COR-L47 (cell line): ENCODE measurements around the gene LRBA.

Source experiments
- DNase-seq: peaks from one replicate; lab custom pipeline; 2025; lab: John Stamatoyannopoulos, UW

The LRBA gene

DNA sequence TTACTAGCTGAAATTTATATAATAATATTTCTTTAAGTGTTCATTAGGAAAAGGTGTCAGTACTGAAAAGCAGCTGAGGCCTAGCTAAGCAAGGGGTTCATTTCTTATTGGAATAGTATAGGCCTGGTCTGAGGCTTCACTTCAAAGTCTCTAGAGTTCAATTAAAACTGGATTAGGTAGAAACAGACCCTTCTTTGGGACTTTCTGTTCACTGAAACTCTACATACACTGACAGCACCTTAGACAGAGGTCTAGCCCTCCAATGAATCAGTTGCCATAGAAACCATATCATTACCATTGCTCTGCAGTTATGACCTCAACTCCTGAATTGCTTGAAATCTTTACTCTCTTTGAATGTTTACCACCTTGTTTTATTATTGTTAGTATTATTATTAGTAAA, 519.5 kb downstream of the LRBA start:
- DNase-seq = no peak

DNA sequence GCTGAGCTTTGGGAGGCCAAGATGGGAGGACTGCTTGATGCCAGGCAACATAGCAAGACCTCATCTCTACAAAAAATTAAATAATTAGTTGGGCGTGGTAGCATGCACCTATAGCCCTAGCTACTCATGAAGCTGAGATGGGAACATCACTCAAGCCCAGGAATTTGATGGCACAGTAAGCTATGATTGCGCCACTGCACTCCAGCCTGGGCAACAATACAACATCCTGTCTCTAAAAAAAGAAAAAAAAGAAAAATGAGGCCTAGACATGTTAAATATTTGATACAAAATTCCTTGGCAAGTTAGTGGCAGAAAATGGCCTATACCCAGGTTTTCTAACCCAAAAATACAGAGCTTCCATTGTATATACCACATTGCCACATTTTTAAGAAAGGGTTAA, 521.2 kb downstream of the LRBA start:
- no peak for DNase-seq

- no peak for DNase-seq
These were observed 523.7 kb downstream of the LRBA start for GRCh38 chr4:150491132-150492049.

GRCh38 chr4:150482581-150482980, 532.5 kb downstream of the LRBA start:
- no peak for DNase-seq

GRCh38 chr4:150479657-150480056, 535.4 kb downstream of the LRBA start:
- no peak for DNase-seq

GRCh38 chr4:150477869-150478268, 537.2 kb downstream of the LRBA start:
- DNase-seq = no peak

DNA sequence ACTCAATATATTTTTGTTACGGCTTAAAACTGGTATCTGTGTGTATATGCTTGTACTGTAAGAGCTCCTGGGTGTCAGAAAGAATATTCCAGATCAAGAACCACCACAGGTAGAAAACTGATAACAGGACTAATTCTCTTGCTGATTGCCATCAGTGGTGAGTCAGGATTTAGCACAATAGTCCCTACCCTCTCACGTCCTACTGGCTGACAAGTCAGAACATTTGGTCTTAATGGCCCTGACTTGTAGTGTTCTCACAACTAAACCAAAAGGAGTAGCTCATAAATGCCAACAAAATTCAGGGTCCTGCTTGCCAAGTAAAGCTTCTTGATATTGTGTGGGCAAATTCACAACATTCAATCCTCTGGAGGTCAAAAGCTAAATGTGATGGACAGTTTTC, 538.3 kb downstream of the LRBA start:
- DNase-seq = no peak

GRCh38 chr4:150475763-150476162, 539.3 kb downstream of the LRBA start:
- no peak for DNase-seq

- DNase-seq = no peak
These were observed 550.6 kb downstream of the LRBA start for GRCh38 chr4:150464523-150464922.

DNA sequence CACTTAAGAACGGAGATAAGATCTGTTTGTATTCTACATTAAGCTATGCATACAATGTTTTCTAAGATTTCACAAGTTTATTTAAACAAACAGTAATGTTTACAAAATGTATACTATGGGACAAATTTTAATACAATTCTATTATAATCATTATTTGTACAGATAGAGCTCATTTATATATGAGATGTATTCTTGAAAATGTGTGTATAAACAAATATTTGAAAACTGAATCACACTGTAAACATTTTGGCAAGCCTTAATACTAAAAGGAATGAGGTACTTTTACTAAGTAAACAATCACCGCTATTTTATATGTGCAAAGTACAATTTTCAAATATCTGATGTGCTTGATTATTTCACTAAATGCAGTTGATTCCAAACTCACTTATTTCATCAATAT, 552.3 kb downstream of the LRBA start:
- no peak for DNase-seq

DNA sequence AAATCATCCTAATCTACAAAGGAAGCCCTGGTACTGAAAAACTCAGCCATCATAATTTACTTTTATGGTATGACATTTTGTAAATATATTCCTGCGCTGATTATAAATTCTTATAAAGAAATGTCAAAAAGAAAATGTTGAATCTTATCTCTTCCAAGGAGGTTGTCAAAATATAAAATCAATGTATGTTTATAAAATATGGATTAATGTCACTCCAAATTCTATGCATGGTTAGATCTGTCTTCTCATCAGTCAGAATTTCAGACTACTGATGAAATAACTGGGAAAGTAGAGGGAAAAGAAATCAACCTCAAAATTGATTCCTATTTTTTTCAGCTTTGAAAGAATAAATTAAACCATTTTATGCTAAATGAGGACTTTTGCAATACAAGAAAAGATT, 553.1 kb downstream of the LRBA start:
- DNase-seq = no peak

- DNase-seq = no peak
These were observed 557.3 kb downstream of the LRBA start for GRCh38 chr4:150457802-150458201.

- no peak for DNase-seq
These were observed 563.2 kb downstream of the LRBA start for GRCh38 chr4:150451883-150452282.

GRCh38 chr4:150447356-150447755, 567.7 kb downstream of the LRBA start:
- no peak for DNase-seq

- no peak for DNase-seq
These were observed 575.6 kb downstream of the LRBA start for GRCh38 chr4:150439451-150439933.

GRCh38 chr4:150436598-150437370, 578.3 kb downstream of the LRBA start:
- no peak for DNase-seq

GRCh38 chr4:150431221-150431620, 583.9 kb downstream of the LRBA start:
- DNase-seq = no peak

- no peak for DNase-seq
These were observed 589.9 kb downstream of the LRBA start for GRCh38 chr4:150425161-150425560.

- DNase-seq = no peak
These were observed 591.6 kb downstream of the LRBA start for GRCh38 chr4:150423503-150423902.

DNA sequence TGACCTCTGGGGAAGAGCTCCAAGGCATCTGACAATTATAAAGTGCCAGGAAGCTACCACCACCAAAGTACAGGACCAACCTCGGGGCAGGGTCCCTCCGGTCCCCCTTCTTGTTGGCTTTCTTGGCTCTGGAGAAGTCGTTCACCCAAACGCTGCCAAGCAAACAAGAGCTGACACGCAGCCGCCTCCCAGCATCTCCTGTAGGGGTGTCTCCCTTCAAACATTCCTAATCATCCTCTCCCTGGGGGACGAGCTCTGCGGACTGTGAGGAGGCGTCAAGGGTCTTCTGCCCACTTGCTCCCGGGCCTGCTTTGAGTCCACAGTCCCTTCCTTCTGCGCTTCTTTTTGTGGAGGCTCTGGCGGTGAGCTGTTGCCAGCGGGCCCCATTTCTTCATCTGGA, 592.0 kb downstream of the LRBA start:
- no peak for DNase-seq

- DNase-seq = no peak
These were observed 593.5 kb downstream of the LRBA start for GRCh38 chr4:150421612-150422011.

- DNase-seq = no peak
These were observed 595.1 kb downstream of the LRBA start for GRCh38 chr4:150419939-150420338.

GRCh38 chr4:150418757-150419410, 596.2 kb downstream of the LRBA start:
- DNase-seq = no peak
